Measurements from ENCODE around the gene PRR14. TPM values are rescaled to one million over a fixed set of nuclear protein-coding genes. Genes with fewer than 3 reads are reported as not detected.
A peak's percentile ranks its signal among the peaks of the same experiment; 100 is the strongest.

PRR14 gene
- total RNA-seq, 3 donors from 2014 or later: 21.3 to 30.2 (median 26.9) TPM

GRCh38 chr16:30656388-30656787, 5.6 kb downstream of the PRR14 start:
- TF ChIP-seq POLR2A (IDR thresholded peaks at IDR 0.05) (no peak), POLR2AphosphoS5 (IDR thresholded peaks at IDR 0.05) (no peak)
- TF ChIP-seq, protein P1, sequence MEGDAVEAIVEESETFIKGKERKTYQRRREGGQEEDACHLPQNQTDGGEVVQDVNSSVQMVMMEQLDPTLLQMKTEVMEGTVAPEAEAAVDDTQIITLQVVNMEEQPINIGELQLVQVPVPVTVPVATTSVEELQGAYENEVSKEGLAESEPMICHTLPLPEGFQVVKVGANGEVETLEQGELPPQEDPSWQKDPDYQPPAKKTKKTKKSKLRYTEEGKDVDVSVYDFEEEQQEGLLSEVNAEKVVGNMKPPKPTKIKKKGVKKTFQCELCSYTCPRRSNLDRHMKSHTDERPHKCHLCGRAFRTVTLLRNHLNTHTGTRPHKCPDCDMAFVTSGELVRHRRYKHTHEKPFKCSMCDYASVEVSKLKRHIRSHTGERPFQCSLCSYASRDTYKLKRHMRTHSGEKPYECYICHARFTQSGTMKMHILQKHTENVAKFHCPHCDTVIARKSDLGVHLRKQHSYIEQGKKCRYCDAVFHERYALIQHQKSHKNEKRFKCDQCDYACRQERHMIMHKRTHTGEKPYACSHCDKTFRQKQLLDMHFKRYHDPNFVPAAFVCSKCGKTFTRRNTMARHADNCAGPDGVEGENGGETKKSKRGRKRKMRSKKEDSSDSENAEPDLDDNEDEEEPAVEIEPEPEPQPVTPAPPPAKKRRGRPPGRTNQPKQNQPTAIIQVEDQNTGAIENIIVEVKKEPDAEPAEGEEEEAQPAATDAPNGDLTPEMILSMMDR (IDR thresholded peaks at IDR 0.05): no peak
- no peaks in the 10 kb centered on the region for H3K9me3 ChIP-seq
- intact Hi-C loops (cut with DNase I; ENCODE audit: low total_unique reads): no loop called here
- no peaks in the 10 kb centered on the region for H3K36me3 ChIP-seq
- no peaks in the 10 kb centered on the region for H3K27me3 ChIP-seq
- H3K4me1 ChIP-seq: peaks cover 5 to 13% of the 10 kb centered on the region in 2 donors
- no peak for DNase-seq (ENCODE audit: low spot score in 2 of 2)
- H3K4me3 ChIP-seq: no peak overlapping the region
- peak overlapping the region; percentile 97 to 99 for H3K27ac ChIP-seq

GRCh38 chr16:30656974-30657865, 6.5 kb downstream of the PRR14 start:
- TF ChIP-seq, protein P1 (IDR thresholded peaks at IDR 0.05): no peak
- TF ChIP-seq POLR2AphosphoS5 (IDR thresholded peaks at IDR 0.05) (no peak), POLR2A (IDR thresholded peaks at IDR 0.05) (no peak)
- Histone ChIP-seq H3K9me3 (no peaks in the 10 kb centered on the region), H3K4me1 (peaks cover 5 to 19% of the 10 kb centered on the region in 2 donors), H3K36me3 (no peaks in the 10 kb centered on the region), H3K27ac (peak overlapping the region; percentile 97 to 99), H3K4me3 (peak overlapping the region; percentile 67 to 97 (median 79)), H3K27me3 (no peaks in the 10 kb centered on the region)
- intact Hi-C loops (cut with DNase I; ENCODE audit: low total_unique reads): no loop called here
- DNase-seq (ENCODE audit: low spot score in 2 of 2): no peak

GRCh38 chr16:30657866-30658730, 7.3 kb downstream of the PRR14 start, which contains the start of gene FBRS:
Gene FBRS, plus strand, starts transcription at chr16:30658431. Its CDS starts 1,088 bp downstream, at chr16:30659519.
- H3K36me3 ChIP-seq: peaks cover 4% of the 10 kb centered on the region
- peaks cover 5 to 25% of the 10 kb centered on the region in 2 donors for H3K4me1 ChIP-seq
- intact Hi-C loops (cut with DNase I; ENCODE audit: low total_unique reads): no loop called here
- H3K9me3 ChIP-seq: no peaks in the 10 kb centered on the region
- no peaks in the 10 kb centered on the region for H3K27me3 ChIP-seq
- peak; percentile 100 for DNase-seq (ENCODE audit: low spot score in 2 of 2)
- H3K4me3 ChIP-seq: peak within 1 kb of the TSS; percentile 79 to 97 (median 85)
- peak within 1 kb of the TSS; percentile 97 to 99 for H3K27ac ChIP-seq
- TF ChIP-seq, protein P1 (IDR thresholded peaks at IDR 0.05): peak; percentile 40 to 70 (median 47)
- TF ChIP-seq POLR2AphosphoS5 (IDR thresholded peaks at IDR 0.05): peak; percentile 95 to 99 (median 99)
- peak; percentile 95 for TF ChIP-seq POLR2A (IDR thresholded peaks at IDR 0.05)

GRCh38 chr16:30658731-30659506, 8.2 kb downstream of the PRR14 start:
- Histone ChIP-seq H3K9me3 (no peaks in the 10 kb centered on the region), H3K36me3 (peaks cover 4% of the 10 kb centered on the region), H3K27me3 (no peaks in the 10 kb centered on the region), H3K4me3 (peak overlapping the region; percentile 79 to 97 (median 85)), H3K27ac (peak overlapping the region; percentile 97 to 99), H3K4me1 (peaks cover 5 to 25% of the 10 kb centered on the region in 2 donors)
- TF ChIP-seq POLR2A (IDR thresholded peaks at IDR 0.05) (no peak), POLR2AphosphoS5 (IDR thresholded peaks at IDR 0.05) (peak in 2 of 3 donors; percentile 39)
- TF ChIP-seq, protein P1 (IDR thresholded peaks at IDR 0.05): peak in 1 of 3 donors; percentile 10
- intact Hi-C loops (cut with DNase I; ENCODE audit: low total_unique reads): no loop called here
- no peak for DNase-seq (ENCODE audit: low spot score in 2 of 2)
